HG02981 (cell line): ENCODE results near the gene CRIP3.
"Not testable (repeated sequence)": the region's sequence is repeated elsewhere in the genome, so short reads cannot be mapped to it uniquely, and the experiment has no call there.

ENCODE experiments used
- ATAC-seq: cut with Tn5 transposase; IDR thresholded peaks from one replicate; pipeline ENCODE4 v1.9.1; 2021; ENCODE audit warnings: mild to moderate bottlenecking, moderate library complexity; ENCODE audit not compliant: unreplicated experiment

Gene CRIP3, protein sequence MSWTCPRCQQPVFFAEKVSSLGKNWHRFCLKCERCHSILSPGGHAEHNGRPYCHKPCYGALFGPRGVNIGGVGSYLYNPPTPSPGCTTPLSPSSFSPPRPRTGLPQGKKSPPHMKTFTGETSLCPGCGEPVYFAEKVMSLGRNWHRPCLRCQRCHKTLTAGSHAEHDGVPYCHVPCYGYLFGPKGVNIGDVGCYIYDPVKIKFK

DNA sequence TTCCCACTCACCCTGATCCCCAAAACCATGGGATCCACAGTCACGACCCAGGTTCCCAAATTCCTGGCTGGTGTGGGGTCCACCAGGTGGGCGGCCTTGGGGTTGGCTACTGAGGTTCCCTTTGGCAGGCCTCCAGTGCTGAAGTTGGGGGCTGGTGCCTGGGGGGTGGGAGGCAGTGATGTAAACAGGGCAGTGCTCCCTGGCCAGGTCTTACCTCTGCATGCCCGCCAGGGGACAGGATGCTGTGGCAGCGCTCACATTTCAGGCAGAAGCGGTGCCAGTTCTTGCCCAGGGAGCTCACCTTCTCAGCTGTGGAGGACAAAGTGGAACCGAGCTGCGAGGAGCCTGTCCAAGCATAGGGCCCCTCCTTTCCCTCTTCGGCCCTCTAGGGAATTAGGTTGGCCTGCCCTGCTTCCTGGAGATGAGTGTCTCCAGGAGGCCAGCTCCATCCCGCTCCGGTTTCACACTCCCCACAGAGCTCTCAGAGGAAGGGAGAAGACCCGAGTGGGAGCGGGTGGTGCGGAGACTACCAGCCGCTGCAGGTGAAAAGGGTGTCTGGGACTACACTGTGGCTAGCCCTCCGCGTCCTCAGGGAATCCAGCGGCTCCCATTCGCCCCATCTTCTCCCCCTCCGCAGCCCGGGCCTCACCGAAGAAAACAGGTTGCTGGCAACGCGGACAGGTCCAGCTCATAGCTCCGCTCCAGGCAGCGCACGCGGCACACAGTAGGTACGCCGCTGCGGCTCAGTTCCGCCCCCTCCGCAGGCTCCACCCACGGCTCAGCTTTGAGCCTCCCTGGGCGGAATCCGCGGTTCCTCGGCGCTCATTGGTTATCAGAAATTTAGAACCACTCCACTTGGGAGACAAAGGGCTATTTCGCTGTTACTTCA lies at the start of gene CRIP3:
Gene CRIP3 (minus strand): TSS at position 726 of the 889 bp plus-strand sequence. CDS start 34 bp downstream, at position 692.
- peak; percentile 56 for ATAC-seq

DNA sequence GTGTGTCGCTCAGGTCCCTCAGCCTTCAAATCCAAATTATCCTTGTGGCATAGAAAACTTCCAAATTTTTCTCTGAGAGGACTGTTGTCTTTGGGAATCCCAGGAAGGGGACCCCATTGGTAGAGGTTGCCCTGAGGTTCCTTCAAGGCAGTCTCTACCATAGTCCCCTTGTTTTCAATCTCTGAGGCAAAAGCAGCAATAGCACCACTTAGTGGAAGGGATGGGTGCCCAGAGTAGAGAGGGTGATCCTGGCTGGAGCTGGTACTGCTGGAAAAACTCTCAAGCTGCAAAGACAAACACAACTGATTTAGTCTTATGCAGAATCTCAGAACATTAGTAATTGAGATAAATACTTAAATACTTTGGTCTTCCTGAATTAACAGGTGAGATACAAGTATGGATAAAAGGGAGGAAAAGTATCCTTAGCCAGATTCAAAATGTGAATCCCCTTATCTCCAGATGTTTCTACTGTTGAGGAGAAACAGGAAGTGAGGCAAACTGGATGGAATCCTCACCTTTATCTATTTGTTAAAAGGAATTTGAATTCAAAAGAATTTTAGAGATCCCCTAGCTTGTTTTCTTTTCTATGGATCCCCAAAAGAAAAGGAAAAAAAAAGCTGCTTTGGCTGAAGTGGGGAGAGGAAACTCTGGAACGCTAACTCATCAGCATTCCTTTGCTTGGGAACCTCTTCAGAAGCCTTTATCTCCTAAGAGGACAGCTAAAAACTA lies 47.4 kb upstream of the CRIP3 start:
- no peak for ATAC-seq

DNA sequence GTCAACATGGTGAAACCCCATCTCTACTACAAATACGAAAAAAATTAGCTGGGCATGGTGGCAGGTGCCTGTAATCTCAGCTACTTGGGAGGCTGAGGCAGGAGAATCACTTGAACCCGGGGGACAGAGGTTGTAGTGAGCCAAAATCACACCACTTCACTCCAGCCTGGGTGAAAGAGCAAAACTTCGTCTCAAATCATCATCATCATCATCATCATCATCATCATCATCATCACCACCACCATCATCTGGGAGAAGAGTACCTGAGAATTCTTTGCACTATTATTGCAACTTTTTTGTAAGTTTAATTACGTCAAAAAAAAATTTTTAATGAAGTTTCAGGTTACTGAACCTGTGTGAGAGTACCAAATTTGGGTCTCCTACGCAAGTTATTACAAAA lies 43.3 kb upstream of the CRIP3 start:
- not testable (repeated sequence) for ATAC-seq

DNA sequence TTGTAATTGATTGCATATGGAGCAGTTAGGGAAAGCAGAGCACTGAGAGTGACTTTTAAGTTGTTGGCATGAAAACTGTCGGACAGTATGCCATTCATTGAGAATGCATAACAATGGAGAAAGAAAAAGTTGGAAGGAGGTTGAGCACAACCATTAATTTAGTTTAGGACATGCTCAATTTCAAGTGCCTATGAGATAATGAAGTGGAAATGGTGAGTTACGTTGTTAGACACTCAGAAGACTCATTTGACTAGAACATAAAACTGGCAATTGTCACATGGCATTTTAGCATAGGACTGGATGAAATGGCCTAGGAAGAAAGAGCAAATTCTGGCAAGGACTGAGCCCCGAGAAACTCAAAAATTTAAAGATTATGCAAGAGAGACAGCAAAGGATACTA lies 38.8 kb upstream of the CRIP3 start:
- ATAC-seq = no peak

DNA sequence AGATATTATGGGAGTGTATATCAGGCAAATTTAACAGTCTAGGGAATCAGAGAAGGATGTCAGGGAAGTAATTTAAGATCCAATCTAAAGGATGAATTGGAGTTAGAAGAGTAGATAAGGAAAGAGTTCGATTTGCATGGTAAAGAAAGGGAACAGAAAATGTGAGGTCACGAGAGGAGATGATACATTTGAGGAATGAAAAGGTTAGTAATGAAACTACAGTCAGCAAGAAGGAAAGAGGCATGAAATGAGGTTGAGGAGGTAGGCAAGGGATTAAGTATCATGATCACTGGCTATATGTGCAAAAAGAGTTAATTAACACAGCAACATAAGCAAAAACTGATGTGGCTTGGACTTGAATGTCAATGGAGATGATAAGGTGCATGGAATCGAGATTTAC lies 38.4 kb upstream of the CRIP3 start:
- ATAC-seq = no peak

DNA sequence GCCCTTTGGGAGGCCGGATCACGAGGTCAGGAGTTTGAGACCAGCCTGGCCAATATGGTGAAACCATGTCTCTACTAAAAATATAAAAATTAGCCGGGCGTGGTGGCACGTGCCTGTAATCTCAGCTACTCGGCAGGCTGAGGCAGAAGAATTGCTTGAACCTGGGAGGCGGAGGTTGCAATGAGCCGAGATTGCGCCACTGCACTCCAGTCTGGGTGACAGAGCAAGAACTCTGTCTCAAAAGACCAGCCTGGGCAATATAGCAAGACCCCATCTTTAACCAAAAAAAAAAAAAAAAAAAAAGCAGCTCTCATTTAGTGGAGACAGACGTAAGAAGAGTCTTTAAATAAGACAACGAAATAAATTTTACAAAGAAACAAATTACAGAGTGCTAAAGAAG lies 37.6 kb upstream of the CRIP3 start:
- not testable (repeated sequence) for ATAC-seq

DNA sequence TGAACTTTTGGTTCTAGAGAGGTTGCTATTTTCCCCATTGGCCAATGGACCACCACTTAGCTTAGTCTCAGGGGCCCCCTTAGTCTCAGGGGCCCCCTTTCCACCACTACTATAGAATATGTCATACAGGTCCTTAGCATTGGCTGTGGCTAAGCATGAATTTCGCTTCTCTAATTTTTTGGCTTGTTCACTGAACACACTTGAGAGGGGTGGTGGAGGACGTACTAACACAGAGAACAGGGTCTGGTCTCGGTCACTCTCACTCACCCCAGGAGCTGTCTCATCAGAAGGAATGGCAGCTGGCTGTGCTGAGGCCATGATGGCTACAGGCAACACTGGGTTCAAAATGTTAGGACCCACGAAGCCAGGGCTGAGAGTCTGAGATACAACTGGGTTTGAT lies 30.5 kb upstream of the CRIP3 start:
- ATAC-seq = peak; percentile 84

DNA sequence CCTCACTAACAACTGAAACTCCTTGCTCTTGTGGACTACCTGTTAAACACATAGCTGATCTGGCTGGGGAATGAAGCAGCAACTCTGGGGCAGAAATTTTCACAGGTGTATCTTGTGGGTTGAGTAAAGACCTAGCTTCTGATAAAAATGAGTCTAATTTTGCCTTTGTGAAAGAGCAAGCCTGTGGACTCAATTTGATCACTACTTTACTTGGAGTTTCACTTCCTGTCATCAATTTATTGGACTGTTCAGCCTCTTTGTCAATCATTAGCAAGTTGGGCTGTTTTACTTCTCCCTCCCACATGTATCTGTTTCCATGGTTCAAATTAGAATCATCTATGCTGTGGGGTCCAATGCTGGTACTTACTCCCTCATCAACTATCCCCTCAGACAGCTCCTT lies 29.6 kb upstream of the CRIP3 start:
- peak; percentile 42 for ATAC-seq

DNA sequence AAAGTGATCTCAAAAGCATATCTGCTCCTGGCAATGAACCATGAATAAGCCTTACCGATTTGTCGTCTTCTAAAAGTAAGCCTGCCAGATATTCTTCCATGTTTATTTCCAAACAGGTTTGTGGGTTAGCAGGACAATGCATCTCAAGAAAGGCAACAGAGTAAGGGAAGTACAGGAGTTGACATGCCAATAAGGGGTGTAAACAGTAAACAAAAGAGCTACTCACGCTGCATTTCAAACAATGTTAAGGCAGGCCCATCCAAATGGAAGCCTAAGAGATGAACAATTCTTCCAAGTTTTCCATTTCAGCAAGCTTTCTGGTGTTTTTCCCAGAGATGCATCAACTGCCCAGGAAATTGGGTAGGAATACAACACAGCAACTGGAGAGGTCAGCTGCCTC lies 27.8 kb upstream of the CRIP3 start:
- no peak for ATAC-seq

DNA sequence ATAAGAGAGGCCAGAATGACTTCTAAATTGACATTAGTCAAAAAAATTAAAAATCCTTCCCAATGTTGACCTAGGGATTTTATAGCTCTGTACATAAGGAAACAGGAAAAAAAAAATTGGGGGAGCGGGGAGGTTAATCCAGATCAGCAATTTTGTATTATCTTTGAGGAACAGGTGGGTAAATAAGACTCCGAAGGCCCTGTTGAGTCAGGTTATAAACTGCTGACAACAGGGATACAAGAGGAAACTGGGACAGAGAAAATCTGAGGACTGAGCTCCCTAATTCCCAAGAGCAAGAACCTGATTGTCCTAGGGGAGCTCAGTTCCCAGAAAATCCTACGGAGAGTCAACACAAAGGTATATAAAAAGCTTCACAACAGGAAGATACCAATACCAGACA lies 26.8 kb upstream of the CRIP3 start:
- ATAC-seq = no peak

DNA sequence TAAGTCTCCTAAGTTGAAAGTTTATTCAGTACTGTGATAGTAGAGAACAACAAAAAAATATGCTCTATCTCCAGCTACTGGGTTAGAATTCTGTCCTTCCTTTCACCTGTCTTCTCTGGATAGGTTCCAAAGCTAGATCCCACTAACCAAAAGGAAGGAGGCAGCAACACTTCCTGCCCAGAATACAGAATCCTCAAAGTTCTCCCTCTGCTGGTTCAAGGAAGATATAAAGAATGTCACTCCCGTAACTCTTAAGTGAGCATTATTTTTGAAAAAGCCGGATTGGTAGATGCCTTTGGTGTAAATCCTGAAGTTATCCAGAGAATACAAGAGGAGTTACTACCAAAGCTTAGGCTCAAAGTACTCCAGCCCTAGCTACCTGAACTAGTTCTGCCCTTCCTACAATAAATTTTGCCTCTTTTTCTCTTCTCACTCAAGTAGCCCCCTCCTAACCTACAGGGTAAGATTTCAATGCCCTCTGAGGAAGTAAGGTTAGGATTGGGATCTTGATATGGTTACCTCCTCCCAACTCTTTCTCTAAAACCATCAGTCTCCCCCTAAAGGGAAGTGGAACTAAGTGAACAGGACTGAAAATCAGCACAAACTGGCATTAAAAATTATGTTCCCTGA lies 26.0 kb upstream of the CRIP3 start:
- ATAC-seq = no peak

DNA sequence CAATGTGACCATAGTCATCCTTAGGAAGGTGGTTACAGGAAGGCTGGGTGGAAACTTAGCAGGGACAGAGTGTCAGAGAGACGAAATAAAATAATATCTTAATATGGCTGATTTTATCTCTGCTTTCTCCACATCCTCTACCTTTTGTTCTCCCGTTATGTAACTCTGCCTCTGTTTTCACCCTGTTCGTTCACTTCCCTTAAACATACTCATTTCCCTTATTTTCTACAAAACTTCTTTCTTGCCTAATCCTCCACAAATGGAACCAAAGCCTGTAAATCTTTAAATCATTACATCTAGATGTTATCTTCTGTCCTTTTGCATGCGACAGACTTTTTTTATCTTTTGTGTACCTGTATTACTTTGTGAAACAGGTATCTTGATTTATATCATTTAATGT lies 23.3 kb upstream of the CRIP3 start:
- ATAC-seq = no peak

DNA sequence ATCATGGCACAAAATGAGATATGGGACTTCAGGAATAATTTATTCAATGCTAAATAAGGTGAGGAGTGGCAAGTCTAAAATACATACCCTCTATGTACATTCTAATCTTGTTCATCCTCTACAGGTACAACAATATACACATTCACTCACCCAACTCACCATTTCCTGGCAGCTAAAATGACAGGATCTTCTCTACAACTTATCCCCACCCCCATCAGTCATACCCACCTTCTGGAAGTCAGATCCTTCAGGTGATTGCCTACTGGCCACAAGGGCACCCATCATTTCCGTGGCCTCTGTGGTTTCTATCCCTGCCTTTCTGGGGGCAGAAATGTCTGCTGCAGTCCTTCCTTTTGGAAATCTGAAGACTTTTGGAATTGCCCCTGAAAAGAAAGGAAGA lies 22.8 kb upstream of the CRIP3 start:
- ATAC-seq = no peak

DNA sequence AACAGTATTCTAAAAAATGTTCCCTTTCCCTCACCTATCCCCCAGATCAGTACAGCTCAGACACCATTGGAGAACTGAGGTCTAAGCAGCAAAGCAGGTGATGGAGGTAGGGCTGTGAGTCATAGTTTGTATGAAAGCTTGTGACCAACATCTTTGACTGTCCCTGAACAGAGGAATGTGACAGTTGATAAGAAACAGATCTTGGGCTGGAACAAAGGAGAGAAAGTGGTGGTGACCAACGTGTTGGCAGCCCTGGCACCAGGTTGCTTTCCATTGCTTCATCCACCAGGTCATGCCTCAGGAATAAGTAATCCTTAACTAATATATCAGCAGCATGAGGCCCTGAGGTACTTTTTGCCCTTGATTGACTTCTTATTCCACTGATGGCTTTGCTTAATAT lies 19.9 kb upstream of the CRIP3 start:
- ATAC-seq = no peak

DNA sequence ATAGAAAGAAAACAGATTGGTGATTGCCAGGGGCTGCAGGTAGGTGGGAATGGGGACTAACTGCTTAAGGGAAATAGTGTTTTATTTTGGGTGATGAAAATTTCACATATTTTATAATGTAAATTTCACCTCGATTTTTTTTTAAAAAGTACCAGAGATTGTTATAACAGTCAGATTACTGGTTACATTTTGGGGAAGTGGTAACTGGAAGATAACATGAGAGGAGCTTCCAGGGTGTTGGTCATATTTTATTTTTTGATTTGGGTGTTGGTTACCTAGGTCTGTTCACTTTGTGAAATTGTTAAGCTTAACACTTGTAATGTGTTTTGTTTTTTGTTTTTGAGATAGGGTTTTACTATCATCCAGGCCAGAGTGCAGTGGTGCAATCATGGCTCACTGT lies 17.2 kb upstream of the CRIP3 start:
- no peak for ATAC-seq

DNA sequence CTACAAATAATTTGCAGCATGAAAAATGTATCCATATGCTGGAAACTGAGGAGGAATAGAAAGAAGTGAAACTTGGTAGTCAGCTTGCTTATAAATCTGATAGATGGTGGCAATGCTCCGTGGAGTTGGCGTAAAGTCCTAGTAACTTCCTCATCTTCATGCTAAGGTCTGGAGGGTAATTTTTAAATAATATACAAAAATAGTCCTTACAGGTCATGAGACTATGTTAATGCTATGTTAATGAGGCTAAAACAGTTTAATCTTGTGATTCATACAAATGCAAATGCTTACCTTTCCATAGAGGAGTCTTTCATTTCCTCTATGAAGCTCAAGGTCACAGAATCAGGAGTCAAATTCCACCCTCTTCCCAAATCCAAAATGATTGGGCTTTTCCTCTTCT lies 9.4 kb upstream of the CRIP3 start:
- no peak for ATAC-seq

DNA sequence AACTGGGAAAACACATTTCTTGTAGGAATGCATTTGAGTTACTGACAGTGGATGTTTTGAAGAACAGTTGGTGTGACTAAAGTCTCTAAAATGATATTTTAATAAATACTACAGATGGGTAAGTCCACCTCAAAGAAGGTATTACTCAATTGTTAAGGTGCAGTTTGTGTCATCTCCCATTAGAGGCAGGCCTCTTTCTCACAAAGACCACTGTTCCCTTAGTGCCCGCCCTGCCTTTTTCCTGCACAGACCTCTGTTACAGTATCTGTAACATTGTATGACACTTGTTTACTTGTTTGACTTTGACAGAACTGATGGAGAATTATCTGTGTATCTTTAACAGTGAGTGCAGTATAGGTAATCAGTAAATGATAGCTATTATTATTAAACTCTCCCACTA lies 5.2 kb upstream of the CRIP3 start:
- ATAC-seq = no peak

DNA sequence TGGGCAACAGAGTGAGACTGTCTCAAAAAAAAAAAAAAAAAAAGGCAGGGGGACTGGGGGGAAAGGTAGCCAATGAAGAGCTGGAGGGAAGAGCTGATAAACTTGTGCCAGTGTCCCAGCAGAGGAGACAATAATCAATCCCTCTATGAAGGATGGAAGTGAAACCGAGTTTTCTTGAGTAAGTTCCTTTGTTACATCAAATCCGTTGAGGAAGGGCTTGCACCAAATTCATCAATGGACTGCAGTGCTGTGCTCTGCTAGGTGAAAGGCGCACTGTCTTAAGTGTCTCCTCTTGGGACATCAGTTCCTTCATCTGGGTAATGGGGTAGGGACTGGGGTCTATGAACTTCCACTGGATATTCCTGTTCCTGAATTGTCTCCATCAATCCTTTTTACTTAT lies 3.0 kb upstream of the CRIP3 start:
- ATAC-seq = no peak

DNA sequence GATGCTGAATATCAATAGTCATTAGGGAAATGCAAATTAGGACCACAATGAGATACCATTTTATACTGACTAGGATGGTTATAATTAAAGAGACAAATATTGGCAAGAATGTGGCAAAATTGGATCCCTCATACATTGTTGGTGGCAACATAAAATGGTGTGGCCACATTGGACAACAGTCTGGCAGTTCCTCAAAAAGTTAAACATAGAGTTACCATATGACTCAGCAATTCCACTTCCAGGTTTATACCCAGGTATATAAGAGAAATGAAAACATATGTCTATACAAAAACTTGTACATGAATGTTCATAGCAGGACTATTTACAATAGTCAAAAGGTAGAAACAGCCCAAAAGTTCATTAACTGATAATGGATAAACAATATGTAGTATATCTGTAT lies 2.0 kb upstream of the CRIP3 start:
- no peak for ATAC-seq

DNA sequence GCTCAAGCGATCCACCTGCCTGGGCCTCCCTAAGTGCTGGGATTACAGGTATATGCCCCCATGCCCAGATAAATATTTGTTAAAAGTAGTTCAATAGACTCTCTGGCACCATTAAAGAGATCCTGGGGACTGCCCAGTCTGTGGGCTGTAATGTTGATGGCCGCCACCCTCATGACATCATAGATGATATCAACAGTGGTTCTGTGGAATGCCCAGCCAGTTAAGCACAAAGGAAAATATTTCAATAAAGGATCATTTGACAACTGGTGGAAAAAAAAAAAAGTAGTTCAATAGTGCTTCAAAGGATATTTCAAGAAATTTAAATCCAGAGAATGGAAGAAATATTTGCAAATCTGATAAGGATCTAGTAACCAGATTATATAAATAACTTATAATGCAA lies 1.5 kb upstream of the CRIP3 start:
- no peak for ATAC-seq

DNA sequence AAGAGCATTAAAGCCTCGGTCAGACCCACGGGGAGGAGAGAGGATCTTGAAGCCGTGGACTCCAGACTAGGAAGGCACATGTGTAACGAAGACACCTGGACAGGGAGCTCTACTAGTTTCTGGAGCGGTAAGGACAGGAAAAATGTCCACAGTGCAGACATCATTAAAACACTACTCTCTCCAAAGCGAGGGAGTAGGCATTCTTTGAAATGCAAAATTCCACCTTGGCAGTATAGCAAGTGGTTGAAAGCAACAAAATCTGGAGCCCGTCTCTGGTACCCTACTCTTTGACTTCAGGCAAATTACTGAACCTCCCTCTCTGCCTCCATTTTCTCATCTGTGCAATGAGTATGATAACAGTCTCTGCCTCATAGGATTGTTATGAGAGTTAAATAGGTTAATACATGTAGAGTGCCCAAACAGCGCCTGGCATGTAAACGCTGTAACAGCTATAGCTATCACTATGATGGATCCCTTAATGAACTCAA lies 408 bp upstream of the CRIP3 start:
- no peak for ATAC-seq
